NT2/D1 (cell line): ENCODE data around the gene CXCL8.

Experiments
- SUZ12 ChIP-seq: IDR thresholded peaks from 2 replicates; pipeline ENCODE4 v1.6.1; 2011; ENCODE audit not compliant: insufficient read length, insufficient read depth; ENCODE audit errors: extremely low read depth
- YY1 ChIP-seq: IDR thresholded peaks from 2 replicates; pipeline ENCODE4 v1.6.1; 2011; ENCODE audit not compliant: insufficient read length, insufficient read depth
- ZNF274 ChIP-seq: IDR thresholded peaks from 2 replicates; pipeline ENCODE4 v1.6.1; 2011; ENCODE audit warnings: mild to moderate bottlenecking, low read depth, low read length

GRCh38 chr4:73698217-73698616 is 42.2 kb upstream of the CXCL8 start:
- TF ChIP-seq SUZ12: no peak
- TF ChIP-seq ZNF274: no peak
- TF ChIP-seq YY1: no peak
